GM21360 (cell line): ENCODE measurements around the gene FSIP1.

Source experiments
- ATAC-seq: cut with Tn5 transposase; IDR thresholded peaks from one replicate; pipeline ENCODE4 v1.9.1; 2021; ENCODE audit warnings: mild to moderate bottlenecking, moderate library complexity; ENCODE audit not compliant: unreplicated experiment

The FSIP1 gene

GRCh38 chr15:39624806-39625205 lies 157.8 kb downstream of the FSIP1 start:
- ATAC-seq: no peak

- ATAC-seq: peak; percentile 94
Observed at GRCh38 chr15:39623529-39623931, 159.1 kb downstream of the FSIP1 start.

GRCh38 chr15:39622660-39623516 lies 159.8 kb downstream of the FSIP1 start:
- peak; percentile 7 for ATAC-seq

GRCh38 chr15:39621976-39622375 lies 160.7 kb downstream of the FSIP1 start:
- ATAC-seq: no peak

GRCh38 chr15:39621210-39621609 lies 161.4 kb downstream of the FSIP1 start:
- ATAC-seq: no peak

- no peak for ATAC-seq
Observed at GRCh38 chr15:39618063-39618823, 164.4 kb downstream of the FSIP1 start.

- no peak for ATAC-seq
Observed at GRCh38 chr15:39616731-39617455, 165.7 kb downstream of the FSIP1 start.

- no peak for ATAC-seq
Observed at GRCh38 chr15:39613861-39614260, 168.8 kb downstream of the FSIP1 start.

- no peak for ATAC-seq
Observed at GRCh38 chr15:39613271-39613670, 169.4 kb downstream of the FSIP1 start.

GRCh38 chr15:39610665-39611064 lies 172.0 kb downstream of the FSIP1 start:
- ATAC-seq: no peak

GRCh38 chr15:39609166-39609916 lies 173.3 kb downstream of the FSIP1 start:
- ATAC-seq: no peak

- ATAC-seq: no peak
Observed at GRCh38 chr15:39608185-39609139, 174.2 kb downstream of the FSIP1 start.

- no peak for ATAC-seq
Observed at GRCh38 chr15:39605146-39605545, 177.5 kb downstream of the FSIP1 start.

- ATAC-seq: no peak
Observed at GRCh38 chr15:39602143-39602542, 180.5 kb downstream of the FSIP1 start.

- ATAC-seq: no peak
Observed at GRCh38 chr15:39599871-39600270, 182.8 kb downstream of the FSIP1 start.

GRCh38 chr15:39598958-39599845 lies 183.4 kb downstream of the FSIP1 start:
- ATAC-seq: no peak

GRCh38 chr15:39598186-39598850 lies 184.3 kb downstream of the FSIP1 start:
- ATAC-seq: no peak

GRCh38 chr15:39597751-39598185 lies 184.9 kb downstream of the FSIP1 start:
- no peak for ATAC-seq
